Transverse colon (tissue), 4 donors: ENCODE results near the gene TOR3A. TPM values are rescaled to one million over a fixed set of nuclear protein-coding genes. Genes with fewer than 3 reads are reported as not detected.

Experiments
- DNase-seq: peaks from one replicate; pipeline ENCODE4 v3.0.0-alpha.2; 2019
- H3K27ac ChIP-seq, 4 donors: fragments of 200-600 bp; sonication (generic); 2 replicates each; pipeline ENCODE4 v1.5.1; 2016 to 2018; ENCODE audit warnings: inconsistent platforms in 4 of 4
- H3K27me3 ChIP-seq: fragments of 200-600 bp; sonication (generic); 2 replicates; pipeline ENCODE4 v1.5.1; 2017; ENCODE audit warnings: inconsistent platforms
- H3K36me3 ChIP-seq, 4 donors: fragments of 200-600 bp; sonication (generic); 2 replicates each; pipeline ENCODE4 v1.5.1; 2017 to 2019; ENCODE audit warnings: inconsistent platforms in 4 of 4
- H3K4me1 ChIP-seq, 4 donors: fragments of 200-600 bp; sonication (generic); 2 replicates each; pipeline ENCODE4 v1.5.1; 2017 to 2020; ENCODE audit warnings: inconsistent platforms in 4 of 4
- H3K4me3 ChIP-seq, 4 donors: fragments of 200-600 bp; sonication (generic); 1 replicate in 1 of 4; 2 replicates in 3 of 4; pipeline versions ENCODE4 v1.5.1 to v1.6.1; 2017 to 2019; ENCODE audit warnings: inconsistent platforms in 4 of 4
- H3K9me3 ChIP-seq, 2 donors: fragments of 200-600 bp; sonication (generic); 2 replicates each; pipeline ENCODE4 v1.5.1; 2017 to 2019; ENCODE audit warnings: inconsistent platforms in 2 of 2
- CTCF ChIP-seq, 5 experiments: fragments of 200-600 bp in 3 of 5; fragments of 450-650 bp in 2 of 5; sonication (generic) in 3 of 5; IDR thresholded peaks; 1 replicate in 2 of 5; 2 replicates in 3 of 5; pipeline ENCODE4 v1.5.1; 2016 to 2017; ENCODE audit warnings: antibody characterized with exemption in 5 of 5, inconsistent platforms in 3 of 5, mild to moderate bottlenecking in 2 of 5, moderate library complexity in 1 of 5
- EP300 ChIP-seq: sonication (generic); formaldehyde crosslinking; IDR thresholded peaks from one replicate; pipeline ENCODE4 v1.6.1; 2017; ENCODE audit warnings: antibody characterized with exemption, low read depth
- POLR2A ChIP-seq: fragments of 450-650 bp; IDR thresholded peaks from one replicate; pipeline ENCODE4 v1.6.1; 2016; ENCODE audit warnings: antibody characterized with exemption, mild to moderate bottlenecking, moderate library complexity
- POLR2AphosphoS5 ChIP-seq, 3 donors: sonication (generic); formaldehyde crosslinking; IDR thresholded peaks; one replicate each; pipeline ENCODE4 v1.6.1; 2016; ENCODE audit warnings: antibody characterized with exemption in 3 of 3
- WGBS, 2 donors: methylation state at CpG; one replicate each; pipeline ENCODE4 v1.1.5; 2018; ENCODE audit warnings: low coverage in 1 of 2; 5-methylcytosine and 5-hydroxymethylcytosine counted together
- in situ Hi-C, 4 donors: fragments of 200-750 bp; cut with MboI; loops; one replicate each; pipeline versions ENCODE4 v1.15.0 to v1.15.1; 2017; ENCODE audit warnings: low sequenced_read_pairs in 3 of 4, low pct_ligation_motif_present in 1 of 4, low pct_unique_long_range_greater_than_20kb in 1 of 4
- intact Hi-C: fragments of 100-400 bp; cut with DNase I; formaldehyde crosslinking; loops from one replicate; pipeline ENCODE4 v1.15.1; 2023; ENCODE audit warnings: low total_unique reads
- total RNA-seq, 4 donors: library from RNA; depleted of rRNA; stranded (reverse); fragments of >200 nt; gene quantifications; one replicate each; pipeline ENCODE4 v1.1.0, GENCODE V29; 2016

TOR3A gene
- total RNA-seq, 4 donors from 2014 or later: 66.2 to 308 (median 72.7) TPM

GRCh38 chr1:179046808-179047635, 34.8 kb upstream of the TOR3A start:
- 94 to 95% methylated on average over 14 of the region's 14 CpGs for WGBS, 2 donors
- Histone ChIP-seq H3K27ac (no peak overlapping the region), H3K9me3 (no peaks in the 10 kb centered on the region), H3K4me3 (no peak overlapping the region), H3K4me1 (peaks cover 0 to 10% (median 0%) of the 10 kb centered on the region in 4 donors), H3K27me3 (no peaks in the 10 kb centered on the region), H3K36me3 (no peaks in the 10 kb centered on the region)
- intact Hi-C loops (no loop called here), in situ Hi-C loops (no loop called here)
- no peak for DNase-seq
- TF ChIP-seq CTCF (IDR thresholded peaks at IDR 0.05) (no peak), EP300 (no peak), POLR2AphosphoS5 (IDR thresholded peaks at IDR 0.05) (no peak), POLR2A (no peak)

GRCh38 chr1:179047636-179047997, 34.3 kb upstream of the TOR3A start:
- TF ChIP-seq CTCF (IDR thresholded peaks at IDR 0.05) (no peak), POLR2AphosphoS5 (IDR thresholded peaks at IDR 0.05) (no peak), POLR2A (no peak), EP300 (no peak)
- intact Hi-C loops: no loop called here

DNA sequence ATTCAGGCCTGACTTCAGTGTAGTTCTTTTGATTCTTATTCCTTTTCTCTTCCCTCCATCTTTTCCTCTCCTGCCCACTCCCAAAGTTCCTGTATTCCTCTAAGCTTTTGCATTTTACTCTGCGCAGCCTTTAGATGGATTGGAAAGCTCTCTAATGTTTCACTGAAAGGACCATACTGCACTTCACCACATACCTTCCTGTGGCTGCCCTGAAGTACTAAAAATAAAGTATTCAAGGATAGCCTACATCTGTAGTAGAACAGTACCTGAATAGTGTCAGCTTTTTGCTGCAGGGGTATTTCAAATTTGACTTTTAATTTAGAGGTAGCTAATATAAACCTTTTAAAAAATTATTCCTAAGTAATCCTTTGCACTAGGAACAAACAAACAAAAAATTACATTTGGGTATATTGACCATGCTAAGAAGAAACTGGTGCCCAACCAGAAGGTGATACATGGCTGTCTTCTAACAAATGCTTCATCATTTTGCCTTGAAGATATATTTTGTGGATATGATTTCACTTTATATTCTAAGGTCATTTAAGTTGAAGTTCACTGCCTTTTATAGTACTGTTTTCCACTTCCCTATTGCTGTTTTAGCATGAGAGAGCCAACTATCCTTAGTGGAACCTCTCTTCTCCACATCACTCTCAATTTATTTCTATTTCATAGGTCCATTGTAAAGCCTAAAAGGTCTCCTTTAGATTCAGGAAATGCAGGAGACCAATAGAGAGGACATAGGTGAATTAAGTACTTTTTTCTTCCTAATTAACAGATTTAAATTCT, 33.3 kb upstream of the TOR3A start:
- no peak overlapping the region for H3K4me3 ChIP-seq
- TF ChIP-seq POLR2AphosphoS5 (IDR thresholded peaks at IDR 0.05) (no peak), CTCF (IDR thresholded peaks at IDR 0.05) (no peak), POLR2A (no peak), EP300 (no peak)
- peaks cover 0 to 10% (median 1%) of the 10 kb centered on the region in 4 donors for H3K4me1 ChIP-seq
- no peaks in the 10 kb centered on the region for H3K27me3 ChIP-seq
- no peaks in the 10 kb centered on the region for H3K9me3 ChIP-seq
- intact Hi-C loops: no loop called here
- no peak overlapping the region for H3K27ac ChIP-seq
- in situ Hi-C loops: no loop called here
- 100% methylated on average over 1 of the region's 1 CpG for WGBS, 2 donors
- no peak for DNase-seq
- H3K36me3 ChIP-seq: no peaks in the 10 kb centered on the region

More at GRCh38 chr1:179047636-179047997, 34.3 kb upstream of the TOR3A start:
- Histone ChIP-seq H3K9me3 (no peaks in the 10 kb centered on the region), H3K27ac (no peak overlapping the region), H3K4me3 (no peak overlapping the region), H3K4me1 (peaks cover 0 to 10% (median 0%) of the 10 kb centered on the region in 4 donors), H3K36me3 (no peaks in the 10 kb centered on the region), H3K27me3 (no peaks in the 10 kb centered on the region)
- DNase-seq: no peak
- in situ Hi-C loops: no loop called here

DNA sequence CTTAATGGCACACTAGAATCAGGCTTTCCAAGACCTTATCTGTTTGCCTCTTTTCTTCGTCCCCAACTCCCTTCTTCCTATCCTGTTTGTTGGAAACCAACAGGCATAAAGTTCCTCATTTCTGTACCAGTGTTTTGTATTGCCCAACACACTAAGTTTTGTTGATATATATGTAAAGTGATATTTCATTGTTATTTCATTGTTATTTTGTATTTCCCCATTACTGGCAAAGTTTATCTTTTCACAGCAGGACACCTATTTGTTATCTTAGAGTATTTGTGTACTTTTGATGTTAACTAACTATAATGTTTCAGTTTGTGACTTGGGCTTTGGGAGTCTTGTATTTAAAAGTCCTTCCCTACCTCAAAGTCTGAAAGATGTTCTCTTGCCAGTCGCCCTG, 29.1 kb upstream of the TOR3A start:
- in situ Hi-C loops (no loop called here), intact Hi-C loops (no loop called here)
- no peak for TF ChIP-seq CTCF (IDR thresholded peaks at IDR 0.05)
- TF ChIP-seq POLR2AphosphoS5 (IDR thresholded peaks at IDR 0.05): no peak
- no peak for TF ChIP-seq POLR2A
- no peak for TF ChIP-seq EP300
- H3K36me3 ChIP-seq: peaks cover 0 to 15% (median 4%) of the 10 kb centered on the region in 4 donors
- no peaks in the 10 kb centered on the region for H3K9me3 ChIP-seq
- no peaks in the 10 kb centered on the region for H3K27me3 ChIP-seq
- H3K27ac ChIP-seq: no peak overlapping the region
- peaks cover 0 to 7% (median 2%) of the 10 kb centered on the region in 4 donors for H3K4me1 ChIP-seq
- no peak overlapping the region for H3K4me3 ChIP-seq
- 81 to 83% methylated on average over 1 to 2 of the region's 2 CpGs for WGBS, 2 donors
- no peak for DNase-seq
